ENCODE results near the gene CASTOR1.

CASTOR1 gene

DNA sequence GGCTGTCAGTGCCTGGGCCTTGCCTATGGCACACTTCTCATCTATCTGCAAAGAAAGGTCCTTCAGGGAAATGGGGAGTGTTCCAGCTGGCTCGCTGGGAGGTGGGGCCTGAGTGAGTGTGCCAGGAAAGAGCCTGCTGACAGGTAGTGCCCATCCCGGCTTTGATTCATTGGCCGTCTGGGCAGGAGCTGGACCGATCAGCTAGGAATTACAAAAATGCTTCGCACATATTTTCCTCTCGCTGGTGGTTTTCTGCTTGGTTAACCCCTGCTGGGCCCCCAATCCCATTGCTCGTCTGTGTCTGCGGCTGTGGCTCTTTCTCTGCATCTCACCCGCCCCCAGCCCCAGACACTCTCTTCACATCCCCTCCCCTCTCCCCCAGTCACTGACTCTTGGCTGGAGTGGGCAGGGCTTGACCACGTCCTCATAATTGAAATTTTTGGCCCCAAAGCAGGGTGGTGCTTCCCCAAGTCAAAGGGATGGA is 53.6 kb downstream of the CASTOR1 start:
- TF ChIP-seq, protein P1, sequence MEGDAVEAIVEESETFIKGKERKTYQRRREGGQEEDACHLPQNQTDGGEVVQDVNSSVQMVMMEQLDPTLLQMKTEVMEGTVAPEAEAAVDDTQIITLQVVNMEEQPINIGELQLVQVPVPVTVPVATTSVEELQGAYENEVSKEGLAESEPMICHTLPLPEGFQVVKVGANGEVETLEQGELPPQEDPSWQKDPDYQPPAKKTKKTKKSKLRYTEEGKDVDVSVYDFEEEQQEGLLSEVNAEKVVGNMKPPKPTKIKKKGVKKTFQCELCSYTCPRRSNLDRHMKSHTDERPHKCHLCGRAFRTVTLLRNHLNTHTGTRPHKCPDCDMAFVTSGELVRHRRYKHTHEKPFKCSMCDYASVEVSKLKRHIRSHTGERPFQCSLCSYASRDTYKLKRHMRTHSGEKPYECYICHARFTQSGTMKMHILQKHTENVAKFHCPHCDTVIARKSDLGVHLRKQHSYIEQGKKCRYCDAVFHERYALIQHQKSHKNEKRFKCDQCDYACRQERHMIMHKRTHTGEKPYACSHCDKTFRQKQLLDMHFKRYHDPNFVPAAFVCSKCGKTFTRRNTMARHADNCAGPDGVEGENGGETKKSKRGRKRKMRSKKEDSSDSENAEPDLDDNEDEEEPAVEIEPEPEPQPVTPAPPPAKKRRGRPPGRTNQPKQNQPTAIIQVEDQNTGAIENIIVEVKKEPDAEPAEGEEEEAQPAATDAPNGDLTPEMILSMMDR (IDR thresholded peaks at IDR 0.05): no peak

All from LNCAP (cell line).